K562 (cell line): ENCODE data around the gene PTPRG. TPM values are rescaled to one million over a fixed set of nuclear protein-coding genes. Genes with fewer than 3 reads are reported as not detected.

Experiments
- ATAC-seq: fragments of 200-7000 bp; cut with Tn5 transposase; 3 replicates; pipeline ENCODE4 v1.9.1; 2020; ENCODE audit warnings: moderate library complexity
- BruUV-seq: library from RNA; stranded (reverse); fragments of 400-500 nt; replicated peaks from 2 replicates; lab custom pipeline; 2021; lab: Mats Ljungman, UMichigan
- CTCF ChIA-PET: fragments of 300-600 bp; formaldehyde crosslinking; extraction: SDS; loops from one replicate; lab custom pipeline; 2021; ENCODE audit warnings: low intra/inter-chr PET ratio; lab: Yijun Ruan, JAX
- POLR2A ChIA-PET: fragments of 300-600, 350-650 bp; sonication (Branson Sonifier 250); formaldehyde crosslinking; extraction: SDS; loops from one replicate; lab custom pipeline; 2021; ENCODE audit warnings: antibody characterized with exemption, inconsistent platforms; lab: Yijun Ruan, JAX
- DNase-seq, 4 experiments: peaks; one replicate each; pipeline versions ENCODE4 v3.0.0 to v3.0.0-alpha.2; 2011 to 2018; ENCODE audit warnings: low spot score in 3 of 4, mixed read lengths in 3 of 4; ENCODE audit errors: extremely low read depth in 1 of 4
- FAIRE-seq: peaks from 2 replicates; lab custom pipeline; 2011; peaks lifted over from hg19 to GRCh38; lab: Jason Lieb, UNC
- H2AFZ ChIP-seq: 2 replicates; pipeline ENCODE4 v1.6.0; 2011; ENCODE audit warnings: low read depth, low read length, control low read depth, inconsistent platforms
- H3K27ac ChIP-seq: fragments of 200-600 bp; 3 replicates; pipeline ENCODE4 v1.8.0; 2011; ENCODE audit warnings: low read depth, mild to moderate bottlenecking, control low read depth, inconsistent platforms, low read length, moderate library complexity, mixed read lengths; ENCODE audit errors: extremely low read depth
- H3K27me3 ChIP-seq, 2 experiments: fragments of 300-600 bp in 1 of 2; 2 replicates in 1 of 2; 3 replicates in 1 of 2; pipeline versions ENCODE4 v1.6.0 to v1.8.0; 2011; ENCODE audit warnings: inconsistent platforms in 2 of 2, low read length in 2 of 2, mild to moderate bottlenecking in 1 of 2, mixed read lengths in 1 of 2, moderate library complexity in 1 of 2; ENCODE audit not compliant: control insufficient read depth in 2 of 2, insufficient read depth in 2 of 2
- H3K36me3 ChIP-seq: fragments of 300-600 bp; 3 replicates; pipeline ENCODE4 v1.8.0; 2011; ENCODE audit warnings: mild to moderate bottlenecking, low read length, inconsistent platforms; ENCODE audit not compliant: control insufficient read depth, insufficient read depth
- H3K4me1 ChIP-seq, 2 experiments: fragments of 200-600 bp in 1 of 2; replicated peaks in 1 of 2; 2 replicates in 1 of 2; 3 replicates in 1 of 2; pipeline versions ENCODE4 v1.5.1 to v1.8.0; 2011; ENCODE audit warnings: inconsistent platforms in 2 of 2, low read length in 2 of 2, mild to moderate bottlenecking in 1 of 2, mixed read lengths in 1 of 2, moderate library complexity in 1 of 2; ENCODE audit not compliant: control insufficient read depth in 2 of 2, insufficient read depth in 2 of 2
- H3K4me2 ChIP-seq: 2 replicates; pipeline ENCODE4 v1.6.1; 2011; ENCODE audit warnings: low read length, control low read depth, inconsistent platforms, mixed read lengths; ENCODE audit not compliant: insufficient read depth
- H3K4me3 ChIP-seq: fragments of 200-600 bp; sonication (generic), shearing (Covaris generic); 2 replicates; pipeline ENCODE4 v1.5.1; 2016; ENCODE audit warnings: control low read depth, inconsistent platforms
- H3K79me2 ChIP-seq: fragments of 200-600 bp; 3 replicates; pipeline ENCODE4 v1.8.0; 2011; ENCODE audit warnings: low read length, inconsistent platforms; ENCODE audit not compliant: control insufficient read depth, insufficient read depth
- H3K9ac ChIP-seq, 2 experiments: 2 replicates each; pipeline versions ENCODE4 v1.6.0 to v1.6.1; 2011; ENCODE audit warnings: low read depth in 2 of 2, low read length in 2 of 2, control low read depth in 1 of 2, inconsistent platforms in 1 of 2, mild to moderate bottlenecking in 1 of 2, mixed read lengths in 1 of 2; ENCODE audit not compliant: insufficient read depth in 1 of 2
- H3K9me1 ChIP-seq: one replicate; pipeline ENCODE4 v1.6.0; 2011; ENCODE audit warnings: inconsistent platforms, mild to moderate bottlenecking, low read length, moderate library complexity; ENCODE audit not compliant: control insufficient read depth, insufficient read depth
- H3K9me3 ChIP-seq: replicated peaks from 2 replicates; pipeline ENCODE4 v1.5.1; 2011; ENCODE audit warnings: low read depth, low read length, inconsistent platforms; ENCODE audit not compliant: control insufficient read depth, insufficient read depth
- H4K20me1 ChIP-seq: replicated peaks from 2 replicates; pipeline ENCODE4 v1.6.1; 2011; ENCODE audit warnings: low read length, inconsistent platforms, mixed read lengths; ENCODE audit not compliant: control insufficient read depth, insufficient read depth
- ELF4 ChIP-seq: fragments of 450-650 bp; formaldehyde crosslinking; IDR thresholded peaks from 2 replicates; pipeline ENCODE4 v1.4.0; 2022; ENCODE audit warnings: missing genetic modification characterization
- NFIX ChIP-seq: fragments of 250-450 bp; sonication (Bioruptor Pico); IDR thresholded peaks from 2 replicates; pipeline ENCODE4 v1.4.0; 2020; ENCODE audit warnings: low read depth, mild to moderate bottlenecking, moderate library complexity
- PHTF2 ChIP-seq: fragments of 250-450 bp; sonication (Bioruptor Pico); IDR thresholded peaks from 2 replicates; pipeline ENCODE4 v1.5.0; 2021; ENCODE audit warnings: mild to moderate bottlenecking
- ZKSCAN1 ChIP-seq: fragments of 150-350 bp; IDR thresholded peaks from 2 replicates; pipeline ENCODE4 v1.6.1; 2016; ENCODE audit warnings: low read depth, low read length
- ZNF121 ChIP-seq: sonication (generic); formaldehyde crosslinking; conservative IDR thresholded peaks from 2 replicates; pipeline ENCODE4 v1.8.0; 2022; ENCODE audit warnings: missing genetic modification reagents
- WGBS: fragments of 100-300 bp; shearing (Covaris generic); methylation state at CpG from one replicate; pipeline ENCODE4 v1.1.6; 2016; ENCODE audit warnings: low coverage, mixed read lengths; ENCODE audit not compliant: insufficient coverage; ENCODE audit errors: missing lambda C conversion rate; 5-methylcytosine and 5-hydroxymethylcytosine counted together
- in situ Hi-C: fragments of 300-500 bp; cut with MboI; formaldehyde crosslinking; loops from 4 replicates; pipeline ENCODE4 v1.15.0; 2018; ENCODE audit warnings: inconsistent platforms, mixed read lengths
- intact Hi-C: fragments of 100-400 bp; cut with micrococcal nuclease; formaldehyde crosslinking; loops from 2 replicates; pipeline ENCODE4 v1.14.2; 2022
- polyA plus RNA-seq, 8 experiments: library from polyadenylated mRNA; depleted of rRNA in 4 of 8; stranded (reverse) in 5 of 8; unstranded in 3 of 8; fragments of >200 nt; fragmentation: Nextera tagmentation in 2 of 8; fragmentation: Illumina TruSeq in 1 of 8; extraction: Ambion mirVana in 2 of 8; extraction: Trizol in 1 of 8; gene quantifications; 2 replicates each; pipeline versions ENCODE4 v1.2.1 to v1.2.3, GENCODE V29; 2011 to 2014; ENCODE audit warnings: inconsistent platforms in 1 of 8, missing spikeins in 1 of 8
- total RNA-seq, 7 experiments: library from RNA; depleted of rRNA in 6 of 7; stranded (reverse); fragments of >200 nt in 6 of 7; fragmentation: Illumina TruSeq in 2 of 7; extraction: Trizol in 2 of 7; gene quantifications; 2 replicates each; pipeline versions ENCODE4 v1.2.1 to v1.2.3, GENCODE V29; 2011 to 2021; ENCODE audit warnings: low replicate concordance in 1 of 7
- TF ChIP-seq, protein P1 (sequence below): IDR thresholded peaks from 2 replicates; pipeline ENCODE4 v1.6.1; 2011; ENCODE audit warnings: borderline replicate concordance, low read depth, mild to moderate bottlenecking, moderate library complexity, low read length; ENCODE audit not compliant: insufficient read depth, poor library complexity, severe bottlenecking
- TF ChIP-seq, protein P2 (sequence below): fragments of 250-450 bp; sonication (Bioruptor Pico); IDR thresholded peaks from 2 replicates; pipeline ENCODE4 v1.8.0; 2021; ENCODE audit warnings: mild to moderate bottlenecking, moderate library complexity

The PTPRG gene
- total and polyA plus RNA-seq, 9 of the 15 experiments (the other 6 are each of a cell fraction or from before 2014, with no cell fraction given), result 0.16 TPM; not detected in 8

DNA sequence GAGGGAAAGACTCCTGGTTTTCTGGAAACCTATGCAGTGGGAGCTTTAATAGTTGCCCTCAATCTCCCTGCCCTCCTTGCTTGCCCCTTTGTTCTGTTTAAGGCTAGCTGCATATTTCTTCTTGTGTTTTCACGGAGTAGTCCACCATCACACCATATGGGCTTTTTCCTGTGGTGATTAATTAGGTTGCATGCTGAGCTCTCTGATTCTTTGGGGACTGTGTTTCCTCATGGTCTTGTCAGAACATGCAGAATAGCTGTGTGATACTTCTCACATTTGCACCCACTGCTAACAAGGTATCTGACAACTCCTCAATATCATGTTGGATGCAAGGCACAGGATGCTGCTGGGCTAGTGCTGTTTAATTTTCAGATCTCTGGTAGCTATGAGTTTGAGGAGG is 139.6 kb downstream of the PTPRG start:
- no peak for FAIRE-seq
- POLR2A ChIA-PET, result no interaction called here
- H3K27ac ChIP-seq, result no peak overlapping the region
- no peaks in the 10 kb centered on the region for H3K4me1 ChIP-seq
- in situ Hi-C loops (no loop called here), intact Hi-C loops (no loop called here)
- H3K4me2 ChIP-seq, result no peak overlapping the region
- H3K9me1 ChIP-seq, result no peaks in the 10 kb centered on the region
- no peaks in the 10 kb centered on the region for H3K79me2 ChIP-seq
- H3K9ac ChIP-seq, result no peak overlapping the region
- WGBS, result 9% methylated on average over 1 of the region's 1 CpG
- TF ChIP-seq ZNF121, result no peak
- TF ChIP-seq ZKSCAN1, result no peak
- no peak for TF ChIP-seq NFIX (CRISPR knock-in tag)
- TF ChIP-seq, protein P1, sequence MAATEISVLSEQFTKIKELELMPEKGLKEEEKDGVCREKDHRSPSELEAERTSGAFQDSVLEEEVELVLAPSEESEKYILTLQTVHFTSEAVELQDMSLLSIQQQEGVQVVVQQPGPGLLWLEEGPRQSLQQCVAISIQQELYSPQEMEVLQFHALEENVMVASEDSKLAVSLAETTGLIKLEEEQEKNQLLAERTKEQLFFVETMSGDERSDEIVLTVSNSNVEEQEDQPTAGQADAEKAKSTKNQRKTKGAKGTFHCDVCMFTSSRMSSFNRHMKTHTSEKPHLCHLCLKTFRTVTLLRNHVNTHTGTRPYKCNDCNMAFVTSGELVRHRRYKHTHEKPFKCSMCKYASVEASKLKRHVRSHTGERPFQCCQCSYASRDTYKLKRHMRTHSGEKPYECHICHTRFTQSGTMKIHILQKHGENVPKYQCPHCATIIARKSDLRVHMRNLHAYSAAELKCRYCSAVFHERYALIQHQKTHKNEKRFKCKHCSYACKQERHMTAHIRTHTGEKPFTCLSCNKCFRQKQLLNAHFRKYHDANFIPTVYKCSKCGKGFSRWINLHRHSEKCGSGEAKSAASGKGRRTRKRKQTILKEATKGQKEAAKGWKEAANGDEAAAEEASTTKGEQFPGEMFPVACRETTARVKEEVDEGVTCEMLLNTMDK, result no peak
- TF ChIP-seq ELF4 (CRISPR knock-in tag), result no peak
- TF ChIP-seq PHTF2 (CRISPR knock-in tag), result no peak
- TF ChIP-seq, protein P2, sequence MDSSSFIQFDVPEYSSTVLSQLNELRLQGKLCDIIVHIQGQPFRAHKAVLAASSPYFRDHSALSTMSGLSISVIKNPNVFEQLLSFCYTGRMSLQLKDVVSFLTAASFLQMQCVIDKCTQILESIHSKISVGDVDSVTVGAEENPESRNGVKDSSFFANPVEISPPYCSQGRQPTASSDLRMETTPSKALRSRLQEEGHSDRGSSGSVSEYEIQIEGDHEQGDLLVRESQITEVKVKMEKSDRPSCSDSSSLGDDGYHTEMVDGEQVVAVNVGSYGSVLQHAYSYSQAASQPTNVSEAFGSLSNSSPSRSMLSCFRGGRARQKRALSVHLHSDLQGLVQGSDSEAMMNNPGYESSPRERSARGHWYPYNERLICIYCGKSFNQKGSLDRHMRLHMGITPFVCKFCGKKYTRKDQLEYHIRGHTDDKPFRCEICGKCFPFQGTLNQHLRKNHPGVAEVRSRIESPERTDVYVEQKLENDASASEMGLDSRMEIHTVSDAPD (CRISPR knock-in tag), result no peak
- no peaks in the 10 kb centered on the region for H4K20me1 ChIP-seq
- H3K4me3 ChIP-seq, result no peak overlapping the region
- H3K36me3 ChIP-seq, result no peaks in the 10 kb centered on the region
- H3K9me3 ChIP-seq, result no peaks in the 10 kb centered on the region
- CTCF ChIA-PET, result no interaction called here
- DNase-seq, result no peak
- no peak overlapping the region for H2AFZ ChIP-seq
- ATAC-seq, result no peak
- H3K27me3 ChIP-seq, result no peaks in the 10 kb centered on the region
- BruUV-seq, result no TSS peak
